Heart left ventricle (tissue), 13 donors: ENCODE measurements around the gene RAB7B.

ENCODE experiments used
- POLR2A ChIP-seq, 2 donors: fragments of 450-650 bp; IDR thresholded peaks; one replicate each; pipeline ENCODE4 v1.6.1; 2017; ENCODE audit warnings: antibody characterized with exemption in 2 of 2, mild to moderate bottlenecking in 2 of 2, moderate library complexity in 2 of 2
- TF ChIP-seq, protein P1 (sequence below), 12 donors: fragments of 200-600 bp; sonication (generic) in 4 of 12; IDR thresholded peaks; one replicate each; pipeline versions ENCODE4 v1.5.0 to v1.8.0; 2018 to 2022; ENCODE audit warnings: antibody characterized with exemption in 12 of 12, mild to moderate bottlenecking in 5 of 12
- donor health status: ischemic (EF 13 %, LVEDD 7.1; RV severe dilation, severe dysfunction).
- donor health status: DM: no; HTN: yes; CAD: no.
- donor health status: DM: no; HTN: no; CAD: no.
- donor health status: ischemic (EF 25% LVEDD 6.9; RV normal size, moderate dysfunction).
- donor health status: ischemic (EF 25% LVEDD 5.7; RV mildly dilated, moderate dysfunction).
- donor health status: ischemic (EF 35%, LVEDD 5.7; RV mildly dilated, moderate dysfunction).
- donor health status: nonischemic (EF 11% LVEDD 7.7; RV severe dilation, severe dysfunction).
- donor health status: DM: yes; HTN: yes; CAD: no.
- donor health status: PGD.
- donor health status: ischemic (EF 29% LVEDD 5.4; RV normal size, mild dysfunction).
- donor health status: nonischemic (EF 23%, LVEDD 6.1; RV moderate dilation, normal function).

DNA sequence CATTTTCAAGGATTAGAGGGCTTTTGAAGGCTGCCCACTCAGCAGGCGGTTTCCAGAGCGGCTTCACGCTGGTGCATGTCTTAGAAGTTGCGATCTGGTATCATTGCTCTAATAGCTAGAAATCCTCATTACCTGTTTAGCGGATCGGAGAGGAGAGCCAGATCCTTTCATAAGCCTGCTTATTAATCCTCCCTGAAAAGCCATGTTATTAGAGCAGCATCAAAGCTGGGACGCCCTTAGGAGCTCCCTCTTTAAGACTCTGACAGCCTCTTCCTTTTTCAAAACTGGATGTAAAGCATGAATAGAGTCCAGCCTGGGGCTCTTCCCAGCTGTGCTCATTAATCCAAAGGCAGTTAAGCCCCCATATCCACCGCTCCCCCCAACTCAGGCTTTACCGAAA lies 34.4 kb upstream of the RAB7B start:
- TF ChIP-seq, protein P1, sequence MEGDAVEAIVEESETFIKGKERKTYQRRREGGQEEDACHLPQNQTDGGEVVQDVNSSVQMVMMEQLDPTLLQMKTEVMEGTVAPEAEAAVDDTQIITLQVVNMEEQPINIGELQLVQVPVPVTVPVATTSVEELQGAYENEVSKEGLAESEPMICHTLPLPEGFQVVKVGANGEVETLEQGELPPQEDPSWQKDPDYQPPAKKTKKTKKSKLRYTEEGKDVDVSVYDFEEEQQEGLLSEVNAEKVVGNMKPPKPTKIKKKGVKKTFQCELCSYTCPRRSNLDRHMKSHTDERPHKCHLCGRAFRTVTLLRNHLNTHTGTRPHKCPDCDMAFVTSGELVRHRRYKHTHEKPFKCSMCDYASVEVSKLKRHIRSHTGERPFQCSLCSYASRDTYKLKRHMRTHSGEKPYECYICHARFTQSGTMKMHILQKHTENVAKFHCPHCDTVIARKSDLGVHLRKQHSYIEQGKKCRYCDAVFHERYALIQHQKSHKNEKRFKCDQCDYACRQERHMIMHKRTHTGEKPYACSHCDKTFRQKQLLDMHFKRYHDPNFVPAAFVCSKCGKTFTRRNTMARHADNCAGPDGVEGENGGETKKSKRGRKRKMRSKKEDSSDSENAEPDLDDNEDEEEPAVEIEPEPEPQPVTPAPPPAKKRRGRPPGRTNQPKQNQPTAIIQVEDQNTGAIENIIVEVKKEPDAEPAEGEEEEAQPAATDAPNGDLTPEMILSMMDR (IDR thresholded peaks at IDR 0.05): no peak
- no peak for TF ChIP-seq POLR2A (IDR thresholded peaks at IDR 0.05)
